Activated T-helper 2 cell treated with anti-CD3 and anti-CD28 coated beads, Interferon-gamma antibody, Interleukin-2, Interleukin-4, amounts not matched to agents 10 μg/mL and 5 μg/mL and 100 μg/mL, durations not matched to agents 14 hours and 24 hours and 36 hours (primary cell): ENCODE results near the gene RPS14. TPM values are rescaled to one million over a fixed set of nuclear protein-coding genes. Genes with fewer than 3 reads are reported as not detected.

Experiments
- DNase-seq: peaks from one replicate; pipeline ENCODE4 v3.0.0; 2021; ENCODE audit warnings: low spot score
- H3K27ac Mint-ChIP-seq: one replicate; pipeline ENCODE4 v1.8.0; 2021; ENCODE audit warnings: mixed read lengths
- H3K27me3 Mint-ChIP-seq: one replicate; pipeline ENCODE4 v1.8.0; 2021; ENCODE audit warnings: low read depth, mixed read lengths
- H3K36me3 Mint-ChIP-seq: one replicate; pipeline ENCODE4 v1.8.0; 2021; ENCODE audit warnings: low read depth, mixed read lengths
- H3K4me1 Mint-ChIP-seq: one replicate; pipeline ENCODE4 v1.8.0; 2021; ENCODE audit warnings: low read depth, mixed read lengths
- H3K4me3 Mint-ChIP-seq: one replicate; pipeline ENCODE4 v1.8.0; 2021; ENCODE audit warnings: low read depth, mild to moderate bottlenecking, moderate library complexity, mixed read lengths
- H3K9me3 Mint-ChIP-seq: one replicate; pipeline ENCODE4 v1.8.0; 2021; ENCODE audit warnings: mixed read lengths
- intact Hi-C: fragments of 100-400 bp; cut with micrococcal nuclease; formaldehyde crosslinking; loops from one replicate; pipeline ENCODE4 v1.15.1; 2023
- total RNA-seq: library from RNA; stranded (reverse); gene quantifications from 2 replicates; pipeline ENCODE4 v1.2.3, GENCODE V29; 2022

RPS14 gene
- total RNA-seq, 1 donor from 2014 or later = 2,552 TPM

GRCh38 chr5:150448952-150449516, 505 bp downstream of the RPS14 start:
- H3K9me3 Mint-ChIP-seq = no peaks in the 10 kb centered on the region
- intact Hi-C loops = loop anchor here (1.0 to 2.0 kb wide), 3 partner anchors 37 to 448 kb away; partner anchors contain the start of genes CD74, HMGXB3, TCOF1 and TIGD6
- peaks cover 56% of the 10 kb centered on the region for H3K36me3 Mint-ChIP-seq
- peak overlapping the region; percentile 100 for H3K27ac Mint-ChIP-seq
- H3K27me3 Mint-ChIP-seq = no peaks in the 10 kb centered on the region
- H3K4me1 Mint-ChIP-seq = peaks cover 23% of the 10 kb centered on the region
- no peak for DNase-seq
- H3K4me3 Mint-ChIP-seq = peak overlapping the region; percentile 99

DNA sequence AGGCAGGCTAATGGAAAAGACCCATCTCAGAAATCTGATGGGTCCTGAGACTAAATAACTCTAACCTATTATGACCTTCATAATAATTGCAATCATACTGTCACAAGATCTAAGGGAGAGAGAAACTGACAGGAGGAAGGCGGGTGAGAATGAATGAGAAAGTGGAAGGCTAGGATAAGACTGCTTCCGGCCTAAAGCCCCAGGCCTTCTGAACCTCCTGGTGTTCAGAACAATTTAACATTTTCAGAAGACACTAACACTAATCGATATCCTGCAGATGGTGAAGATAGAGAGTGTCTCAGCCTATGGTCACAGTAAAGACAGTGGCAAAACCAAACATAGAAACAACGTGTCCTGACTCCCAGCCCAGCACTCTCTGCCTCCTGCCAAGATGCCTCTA, 1.2 kb downstream of the RPS14 start:
- Mint-ChIP-seq H3K27me3 (no peaks in the 10 kb centered on the region), H3K4me3 (peak overlapping the region; percentile 99), H3K4me1 (peaks cover 23% of the 10 kb centered on the region), H3K27ac (peak overlapping the region; percentile 100), H3K36me3 (peaks cover 63% of the 10 kb centered on the region), H3K9me3 (no peaks in the 10 kb centered on the region)
- intact Hi-C loops = loop anchor here (2.0 kb wide), 1 partner anchor 448 kb away; the partner anchor contains the start of genes HMGXB3 and TIGD6
- no peak for DNase-seq

- Mint-ChIP-seq H3K36me3 (peaks cover 69% of the 10 kb centered on the region), H3K27me3 (no peaks in the 10 kb centered on the region), H3K9me3 (no peaks in the 10 kb centered on the region), H3K4me3 (peak overlapping the region; percentile 99), H3K4me1 (peaks cover 23% of the 10 kb centered on the region), H3K27ac (peak overlapping the region; percentile 52)
- intact Hi-C loops = no loop called here
- no peak for DNase-seq
These were observed 2.4 kb downstream of the RPS14 start for GRCh38 chr5:150447188-150447587.

GRCh38 chr5:150446583-150446982, 3.0 kb downstream of the RPS14 start:
- intact Hi-C loops = no loop called here
- no peaks in the 10 kb centered on the region for H3K27me3 Mint-ChIP-seq
- peaks cover 23% of the 10 kb centered on the region for H3K4me1 Mint-ChIP-seq
- peak overlapping the region; percentile 52 for H3K27ac Mint-ChIP-seq
- no peaks in the 10 kb centered on the region for H3K9me3 Mint-ChIP-seq
- H3K4me3 Mint-ChIP-seq = no peak overlapping the region
- peaks cover 73% of the 10 kb centered on the region for H3K36me3 Mint-ChIP-seq
- no peak for DNase-seq

- Mint-ChIP-seq H3K27me3 (no peaks in the 10 kb centered on the region), H3K4me3 (no peak overlapping the region), H3K27ac (no peak overlapping the region), H3K36me3 (peaks cover 76% of the 10 kb centered on the region), H3K9me3 (no peaks in the 10 kb centered on the region), H3K4me1 (peaks cover 23% of the 10 kb centered on the region)
- no peak for DNase-seq
- intact Hi-C loops = no loop called here
These were observed 3.5 kb downstream of the RPS14 start for GRCh38 chr5:150446088-150446487.

GRCh38 chr5:150444770-150445169, 4.8 kb downstream of the RPS14 start:
- no peaks in the 10 kb centered on the region for H3K27me3 Mint-ChIP-seq
- DNase-seq = no peak
- no peaks in the 10 kb centered on the region for H3K9me3 Mint-ChIP-seq
- no peak overlapping the region for H3K4me3 Mint-ChIP-seq
- intact Hi-C loops = no loop called here
- H3K27ac Mint-ChIP-seq = peak overlapping the region; percentile 43
- peaks cover 23% of the 10 kb centered on the region for H3K4me1 Mint-ChIP-seq
- peaks cover 78% of the 10 kb centered on the region for H3K36me3 Mint-ChIP-seq

GRCh38 chr5:150443242-150444075, 6.1 kb downstream of the RPS14 start:
- peaks cover 65% of the 10 kb centered on the region for H3K36me3 Mint-ChIP-seq
- DNase-seq = no peak
- no peaks in the 10 kb centered on the region for H3K27me3 Mint-ChIP-seq
- intact Hi-C loops = no loop called here
- H3K4me1 Mint-ChIP-seq = peaks cover 21% of the 10 kb centered on the region
- no peak overlapping the region for H3K4me3 Mint-ChIP-seq
- no peak overlapping the region for H3K27ac Mint-ChIP-seq
- no peaks in the 10 kb centered on the region for H3K9me3 Mint-ChIP-seq

DNA sequence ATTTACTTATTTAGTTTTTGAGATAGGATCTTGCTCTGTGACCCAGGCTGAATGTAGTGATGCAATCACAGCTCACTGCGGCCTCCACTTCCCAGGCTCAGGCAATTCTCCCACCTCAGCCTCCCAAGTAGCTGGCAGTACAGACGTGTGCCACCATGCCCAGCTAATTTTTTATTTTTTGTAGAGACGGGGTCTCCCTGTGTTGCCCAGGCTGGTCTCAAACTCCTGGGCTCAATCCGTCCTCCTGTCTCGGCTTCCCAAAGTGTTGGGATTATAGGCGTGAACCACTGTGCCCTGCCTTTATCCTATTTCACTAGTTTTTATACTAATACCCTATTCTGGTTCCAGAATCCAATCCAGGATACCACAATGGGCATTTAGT, 6.8 kb downstream of the RPS14 start:
- peaks cover 57% of the 10 kb centered on the region for H3K36me3 Mint-ChIP-seq
- no peak for DNase-seq
- H3K9me3 Mint-ChIP-seq = no peaks in the 10 kb centered on the region
- H3K27ac Mint-ChIP-seq = no peak overlapping the region
- intact Hi-C loops = no loop called here
- H3K27me3 Mint-ChIP-seq = no peaks in the 10 kb centered on the region
- no peak overlapping the region for H3K4me3 Mint-ChIP-seq
- H3K4me1 Mint-ChIP-seq = peaks cover 14% of the 10 kb centered on the region

DNA sequence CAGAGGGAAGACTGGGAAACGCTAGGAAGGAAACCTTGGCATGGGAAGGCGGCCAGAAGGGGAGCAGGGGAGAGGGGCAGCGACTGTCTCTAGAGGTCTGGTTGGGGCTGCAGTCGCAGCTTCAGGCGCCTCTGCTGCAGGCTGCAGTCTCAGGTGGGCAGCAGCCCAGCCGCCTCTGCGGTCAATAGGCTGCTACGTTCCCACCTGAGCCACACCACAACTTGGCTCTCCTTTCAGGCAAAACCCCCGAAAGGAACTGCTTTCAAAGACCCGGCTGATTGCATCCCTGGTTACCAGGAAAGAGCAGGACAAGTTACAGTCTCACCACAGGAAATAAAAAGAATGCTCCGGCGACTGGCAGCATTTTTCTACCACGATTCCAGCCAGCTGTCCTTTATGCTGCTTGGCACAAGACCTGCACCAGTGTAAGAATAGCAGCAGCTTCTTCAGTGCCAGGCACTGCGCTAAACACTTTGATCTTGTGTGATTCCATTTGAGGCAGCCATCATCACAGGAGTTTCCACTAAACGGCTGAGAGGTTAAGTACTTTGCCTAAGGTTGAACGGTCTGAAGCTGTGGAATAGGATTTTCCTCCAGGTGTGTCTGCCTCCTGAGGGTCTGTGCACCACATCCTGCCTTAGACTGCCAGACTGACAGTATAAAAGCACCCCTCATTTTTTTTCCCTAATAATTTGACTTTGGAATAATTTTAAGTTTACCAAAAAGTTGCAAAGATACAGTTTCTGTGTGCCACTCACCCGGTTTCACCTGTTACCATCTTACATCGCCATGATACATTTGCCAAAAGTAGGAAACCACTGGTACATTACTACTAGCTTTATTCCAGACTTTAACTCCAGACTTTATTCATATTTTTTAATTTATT, 7.5 kb downstream of the RPS14 start:
- Mint-ChIP-seq H3K36me3 (peaks cover 51% of the 10 kb centered on the region), H3K27me3 (no peaks in the 10 kb centered on the region), H3K4me1 (peaks cover 13% of the 10 kb centered on the region), H3K27ac (peak overlapping the region; percentile 7), H3K4me3 (no peak overlapping the region), H3K9me3 (no peaks in the 10 kb centered on the region)
- DNase-seq = no peak
- intact Hi-C loops = no loop called here

DNA sequence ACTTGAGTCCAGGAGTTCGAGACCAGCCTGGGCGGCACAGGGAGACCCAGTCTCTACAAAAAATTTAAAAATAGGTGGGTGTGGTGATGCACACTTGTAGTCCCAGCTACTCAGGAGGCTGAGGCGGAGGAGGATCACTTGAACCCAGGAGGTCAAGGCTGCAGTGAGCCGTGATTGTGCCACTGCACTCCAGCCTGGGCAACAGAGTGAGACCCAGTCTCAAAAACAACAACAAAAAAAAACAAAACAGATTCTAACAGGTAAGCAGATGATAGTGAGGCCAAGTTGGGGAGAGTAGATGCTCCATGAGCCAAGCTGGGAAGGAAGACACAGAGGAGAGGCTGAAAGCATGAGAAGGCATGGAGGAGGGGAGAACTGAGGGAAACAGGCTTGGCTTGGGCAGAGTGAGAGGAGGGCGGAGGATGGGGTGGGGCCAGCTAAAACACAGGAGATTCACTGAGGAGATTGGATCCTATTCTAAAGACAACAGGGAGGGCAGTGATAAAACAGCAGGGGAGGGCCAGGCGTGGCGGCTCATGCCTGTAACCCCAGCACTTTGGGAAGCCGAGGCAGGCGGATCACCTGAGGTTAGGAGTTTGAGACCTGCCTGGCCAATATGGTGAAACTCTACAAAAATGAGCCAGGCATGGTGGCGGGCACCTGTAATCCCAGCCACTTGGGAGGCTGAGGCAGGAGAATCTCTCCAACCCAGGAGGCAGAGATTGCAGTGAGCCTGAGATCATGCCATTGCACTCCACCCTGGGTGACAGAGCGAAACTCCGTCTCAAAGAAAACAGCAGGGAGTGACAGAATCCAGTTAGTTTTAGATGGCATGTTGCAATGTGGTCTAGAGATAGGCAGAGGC, 8.4 kb downstream of the RPS14 start:
- H3K27me3 Mint-ChIP-seq = no peaks in the 10 kb centered on the region
- H3K9me3 Mint-ChIP-seq = no peaks in the 10 kb centered on the region
- peak overlapping the region; percentile 23 for H3K27ac Mint-ChIP-seq
- no peak for DNase-seq
- H3K4me3 Mint-ChIP-seq = no peak overlapping the region
- H3K4me1 Mint-ChIP-seq = peaks cover 12% of the 10 kb centered on the region
- H3K36me3 Mint-ChIP-seq = peaks cover 42% of the 10 kb centered on the region
- intact Hi-C loops = no loop called here

DNA sequence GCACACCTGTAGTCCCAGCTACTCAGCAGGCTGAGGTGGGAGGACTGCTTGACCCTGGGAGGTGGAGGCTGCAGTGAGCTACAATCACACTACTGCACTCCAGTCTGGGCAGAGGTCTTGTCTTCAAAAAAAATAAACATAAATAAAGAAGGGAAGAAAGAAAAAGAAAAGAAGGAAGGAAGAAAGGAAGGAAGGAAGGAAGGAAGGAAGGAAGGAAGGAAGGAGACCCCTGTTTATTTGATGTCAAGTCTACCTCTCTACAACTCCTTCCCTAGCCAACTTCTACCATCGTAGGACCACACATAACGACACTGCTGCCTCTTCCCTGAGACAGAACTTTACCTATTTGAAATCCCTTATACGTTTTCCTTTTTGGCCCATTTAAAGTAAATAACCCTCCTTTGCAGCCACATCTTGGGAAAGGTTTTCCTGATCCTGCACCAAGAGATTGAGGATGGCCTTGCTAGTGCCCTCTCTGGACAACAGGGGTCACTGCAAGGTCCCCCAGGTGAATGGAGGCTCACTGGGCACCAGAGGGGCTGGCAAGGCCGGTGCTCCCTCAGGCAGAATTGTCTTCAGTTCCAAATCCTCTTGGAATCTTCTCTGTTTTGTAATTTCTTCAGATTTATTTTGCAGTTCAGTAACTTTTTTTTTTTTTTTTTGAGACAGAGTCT, 10.5 kb downstream of the RPS14 start:
- Mint-ChIP-seq H3K9me3 (no peaks in the 10 kb centered on the region), H3K4me1 (peaks cover 11% of the 10 kb centered on the region), H3K4me3 (no peak overlapping the region), H3K27ac (no peak overlapping the region), H3K36me3 (peaks cover 21% of the 10 kb centered on the region), H3K27me3 (no peaks in the 10 kb centered on the region)
- intact Hi-C loops = loop anchor here (5.0 kb wide), 1 partner anchor 42 kb away; no protein-coding TSS in a partner anchor
- no peak for DNase-seq
